Stimulated activated CD8-positive, alpha-beta memory T cell treated with anti-CD3 and anti-CD28 coated beads, Interleukin-4, amount 100 ng/mL, for 1 hour (primary cell): ENCODE data around the gene ANO7.
A peak's percentile ranks its signal among the peaks of the same experiment; 100 is the strongest.

Experiments used
- DNase-seq, 2 donors: peaks; one replicate each; pipeline ENCODE4 v3.0.0-alpha.2; 2020; ENCODE audit warnings: low read depth in 2 of 2, low spot score in 1 of 2

Gene ANO7

DNA sequence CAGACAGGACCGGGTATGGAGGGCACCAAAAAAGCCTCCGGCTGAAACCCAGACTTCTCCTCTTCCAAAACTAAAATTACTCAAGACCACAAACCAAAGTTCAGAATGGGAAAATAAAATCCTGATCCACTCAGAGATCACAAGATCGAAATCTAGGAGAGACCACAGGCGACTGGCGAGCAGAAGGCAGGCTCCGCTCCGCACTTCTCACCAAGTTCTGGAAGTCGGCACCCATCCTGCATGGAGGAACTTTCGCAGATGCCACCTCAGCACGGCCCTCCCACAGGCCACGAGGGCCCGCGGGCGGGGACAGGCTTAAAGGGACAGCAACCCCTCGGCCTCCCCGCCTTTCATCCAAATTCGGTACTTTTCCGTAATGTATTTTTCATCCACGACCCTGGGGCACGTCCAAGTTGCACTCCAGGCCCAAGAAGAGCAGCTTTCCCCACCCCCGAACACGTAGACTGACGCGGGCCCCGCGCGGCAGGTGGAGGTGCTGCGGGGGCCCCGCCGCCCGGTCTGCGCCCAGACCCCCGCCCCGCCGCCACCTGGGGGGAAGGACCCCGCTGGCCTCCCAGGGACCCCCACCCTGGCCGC is 83.3 kb downstream of the ANO7 start:
- DNase-seq: peak; percentile 18 to 39

DNA sequence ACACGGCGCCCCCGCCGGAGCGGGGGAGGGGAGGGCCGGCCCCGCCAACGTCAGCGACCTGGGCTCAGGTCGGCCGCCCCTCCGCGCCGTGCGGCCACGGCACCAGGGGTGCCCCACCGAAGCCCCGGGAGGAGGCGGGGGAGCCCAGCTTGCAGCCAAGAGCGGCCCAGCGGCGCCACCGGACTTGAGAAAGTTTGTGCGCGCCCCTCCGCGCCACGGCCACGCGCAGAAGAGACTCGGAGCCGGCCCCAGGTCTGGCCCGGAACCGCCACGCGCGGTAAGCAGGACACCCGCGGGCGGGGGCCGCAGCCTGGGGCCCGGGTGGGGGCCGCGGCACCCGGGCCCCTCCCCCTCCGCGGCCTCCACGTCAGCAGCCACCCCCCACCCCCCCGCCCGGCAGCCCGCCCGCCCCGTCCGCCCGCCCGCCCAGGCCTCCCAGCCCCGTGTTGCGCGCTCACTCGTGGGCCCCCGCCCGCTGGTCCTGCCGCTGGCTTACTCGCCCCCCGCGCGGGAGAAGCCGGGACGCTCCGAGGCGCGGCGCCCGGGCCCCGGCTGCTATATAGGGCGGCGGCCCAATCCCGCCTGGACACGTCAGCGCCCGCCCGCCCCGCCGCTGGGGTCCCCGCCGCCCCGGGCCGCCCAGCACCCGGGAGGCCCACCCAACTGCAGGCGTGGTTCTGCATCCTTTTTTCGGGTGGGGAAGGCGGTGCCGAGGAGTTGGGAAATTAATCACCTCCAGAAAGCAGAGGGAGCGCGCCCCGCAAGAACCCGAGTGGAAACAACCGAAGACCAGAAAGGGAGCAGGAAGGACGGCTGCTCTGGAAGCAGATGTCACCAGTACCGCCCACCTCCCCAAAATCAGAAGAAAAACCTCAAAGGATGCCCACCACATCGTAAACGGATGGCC is 84.1 kb downstream of the ANO7 start:
- peak; percentile 8 to 22 for DNase-seq

GRCh38 chr2:241273210-241274020 is 84.9 kb downstream of the ANO7 start:
- DNase-seq: no peak

- DNase-seq: no peak
Observed at GRCh38 chr2:241274127-241274526, 85.7 kb downstream of the ANO7 start.
